Keratinocyte (primary cell): ENCODE measurements around the gene TRIB2. TPM values are rescaled to one million over a fixed set of nuclear protein-coding genes. Genes with fewer than 3 reads are reported as not detected.
A peak's percentile ranks its signal among the peaks of the same experiment; 100 is the strongest.

Experiments
- DNase-seq: peaks from one replicate; pipeline ENCODE4 v3.0.0-alpha.2; 2011; ENCODE audit warnings: low read depth, missing footprints, low spot score
- FAIRE-seq: peaks from 2 replicates; lab custom pipeline; 2011; peaks lifted over from hg19 to GRCh38; lab: Jason Lieb, UNC
- H2AFZ ChIP-seq: 2 replicates; pipeline ENCODE4 v1.6.0; 2012; ENCODE audit warnings: low read length, control low read depth, inconsistent platforms; ENCODE audit not compliant: control insufficient read depth
- H3K27ac ChIP-seq: 2 replicates; pipeline ENCODE4 v1.5.1; 2011; ENCODE audit warnings: low read length; ENCODE audit not compliant: control insufficient read depth, insufficient read depth
- H3K27me3 ChIP-seq: 3 replicates; pipeline ENCODE4 v1.6.0; 2011; ENCODE audit warnings: low read length; ENCODE audit not compliant: control insufficient read depth, insufficient read depth; ENCODE audit errors: extremely low read depth
- H3K36me3 ChIP-seq, 2 experiments: 2 replicates in 1 of 2; 3 replicates in 1 of 2; pipeline ENCODE4 v1.5.1; 2011; ENCODE audit warnings: low read length in 2 of 2, mild to moderate bottlenecking in 1 of 2; ENCODE audit not compliant: control insufficient read depth in 2 of 2, insufficient read depth in 2 of 2; ENCODE audit errors: extremely low read depth in 1 of 2
- H3K4me1 ChIP-seq: 3 replicates; pipeline ENCODE4 v1.5.1; 2011; ENCODE audit warnings: low read length; ENCODE audit not compliant: control insufficient read depth, insufficient read depth; ENCODE audit errors: extremely low read depth
- H3K4me2 ChIP-seq: 3 replicates; pipeline ENCODE4 v1.6.0; 2011; ENCODE audit warnings: low read depth, low read length; ENCODE audit not compliant: control insufficient read depth, insufficient read depth; ENCODE audit errors: extremely low read depth
- H3K4me3 ChIP-seq, 3 experiments: fragments of 200-600 bp in 1 of 3; sonication (generic) in 1 of 3; 2 replicates in 2 of 3; 3 replicates in 1 of 3; pipeline ENCODE4 v1.5.1; 2011 to 2016; ENCODE audit warnings: low read length in 3 of 3, mild to moderate bottlenecking in 3 of 3, control low read depth in 2 of 3, inconsistent platforms in 1 of 3, low read depth in 1 of 3, mixed read lengths in 1 of 3, mixed run types in 1 of 3, moderate library complexity in 1 of 3; ENCODE audit not compliant: control insufficient read depth in 2 of 3, insufficient read depth in 2 of 3; ENCODE audit errors: extremely low read depth in 1 of 3
- H3K79me2 ChIP-seq: 2 replicates; pipeline ENCODE4 v1.6.0; 2012; ENCODE audit warnings: low read length; ENCODE audit not compliant: control insufficient read depth, insufficient read depth
- H3K9ac ChIP-seq: 3 replicates; pipeline ENCODE4 v1.6.0; 2011; ENCODE audit warnings: low read length; ENCODE audit not compliant: control insufficient read depth, insufficient read depth; ENCODE audit errors: extremely low read depth
- H3K9me1 ChIP-seq: 3 replicates; pipeline ENCODE4 v1.6.0; 2011; ENCODE audit warnings: low read length; ENCODE audit not compliant: control insufficient read depth, insufficient read depth; ENCODE audit errors: extremely low read depth
- H3K9me3 ChIP-seq: 2 replicates; pipeline ENCODE4 v1.5.1; 2012; ENCODE audit warnings: low read depth, low read length; ENCODE audit not compliant: control insufficient read depth
- H4K20me1 ChIP-seq: 3 replicates; pipeline ENCODE4 v1.6.0; 2011; ENCODE audit warnings: low read length; ENCODE audit not compliant: control insufficient read depth, insufficient read depth; ENCODE audit errors: extremely low read depth
- EZH2 ChIP-seq: IDR thresholded peaks from one replicate; pipeline ENCODE4 v1.6.1; 2012; ENCODE audit warnings: inconsistent platforms, mild to moderate bottlenecking, low read length, moderate library complexity
- dilution Hi-C: fragments of 300-500 bp; cut with MboI; formaldehyde crosslinking; loops from one replicate; pipeline ENCODE4 v1.7.0; 2020; ENCODE audit warnings: low sequenced_read_pairs; ENCODE audit not compliant: extremely low pct_ligation_motif_present
- polyA plus RNA-seq, 5 experiments: library from polyadenylated mRNA; depleted of rRNA in 3 of 5; stranded (reverse) in 3 of 5; stranded (forward) in 1 of 5; unstranded in 1 of 5; fragments of >200 nt; gene quantifications; 1 replicate in 1 of 5; 2 replicates in 3 of 5; 3 replicates in 1 of 5; pipeline versions ENCODE4 v1.2.1 to v1.2.3, GENCODE V29; 2011 to 2012; ENCODE audit warnings: missing spikeins in 2 of 5, low read depth in 1 of 5, low replicate concordance in 1 of 5
- TF ChIP-seq, protein P1 (sequence below), 3 experiments: IDR thresholded peaks in 1 of 3; conservative IDR thresholded peaks in 1 of 3; optimal IDR thresholded peaks in 1 of 3; 2 replicates in 2 of 3; 3 replicates in 1 of 3; pipeline versions ENCODE3 to v1.5.1; 2011; ENCODE audit warnings: low read length in 3 of 3, mild to moderate bottlenecking in 3 of 3, moderate library complexity in 2 of 3, control low read depth in 1 of 3, inconsistent platforms in 1 of 3; ENCODE audit not compliant: insufficient read depth in 2 of 3; ENCODE audit errors: extremely low read depth in 1 of 3

Gene TRIB2
- polyA plus RNA-seq, 1 donor (not counting 4 experiments of a cell fraction or from before 2014, with no cell fraction given): 7.7 TPM

- H3K9me3 ChIP-seq: no peaks in the 10 kb centered on the region
- H3K27me3 ChIP-seq: no peaks in the 10 kb centered on the region
- no peaks in the 10 kb centered on the region for H3K9me1 ChIP-seq
- H3K4me2 ChIP-seq: no peak overlapping the region
- DNase-seq (no peak), FAIRE-seq (no peak)
- dilution Hi-C loops: no loop called here
- no peaks in the 10 kb centered on the region for H3K36me3 ChIP-seq
- no peak for TF ChIP-seq EZH2
- TF ChIP-seq, protein P1, sequence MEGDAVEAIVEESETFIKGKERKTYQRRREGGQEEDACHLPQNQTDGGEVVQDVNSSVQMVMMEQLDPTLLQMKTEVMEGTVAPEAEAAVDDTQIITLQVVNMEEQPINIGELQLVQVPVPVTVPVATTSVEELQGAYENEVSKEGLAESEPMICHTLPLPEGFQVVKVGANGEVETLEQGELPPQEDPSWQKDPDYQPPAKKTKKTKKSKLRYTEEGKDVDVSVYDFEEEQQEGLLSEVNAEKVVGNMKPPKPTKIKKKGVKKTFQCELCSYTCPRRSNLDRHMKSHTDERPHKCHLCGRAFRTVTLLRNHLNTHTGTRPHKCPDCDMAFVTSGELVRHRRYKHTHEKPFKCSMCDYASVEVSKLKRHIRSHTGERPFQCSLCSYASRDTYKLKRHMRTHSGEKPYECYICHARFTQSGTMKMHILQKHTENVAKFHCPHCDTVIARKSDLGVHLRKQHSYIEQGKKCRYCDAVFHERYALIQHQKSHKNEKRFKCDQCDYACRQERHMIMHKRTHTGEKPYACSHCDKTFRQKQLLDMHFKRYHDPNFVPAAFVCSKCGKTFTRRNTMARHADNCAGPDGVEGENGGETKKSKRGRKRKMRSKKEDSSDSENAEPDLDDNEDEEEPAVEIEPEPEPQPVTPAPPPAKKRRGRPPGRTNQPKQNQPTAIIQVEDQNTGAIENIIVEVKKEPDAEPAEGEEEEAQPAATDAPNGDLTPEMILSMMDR (optimal IDR thresholded peaks at IDR 0.05 in 1 of 3, IDR thresholded peaks at IDR 0.05 in 1 of 3, conservative IDR thresholded peaks at IDR 0.05 in 1 of 3; ENCODE audit: extremely low read depth in 1 of 3, insufficient read depth in 2 of 3, low read length in 3 of 3): no peak
- H3K4me1 ChIP-seq: peaks cover 32% of the 10 kb centered on the region
- H3K9ac ChIP-seq: no peak overlapping the region
- no peak overlapping the region for H3K4me3 ChIP-seq
- no peaks in the 10 kb centered on the region for H4K20me1 ChIP-seq
- no peak overlapping the region for H2AFZ ChIP-seq
- no peak overlapping the region for H3K27ac ChIP-seq
- H3K79me2 ChIP-seq: no peaks in the 10 kb centered on the region
These were observed 15.7 kb upstream of the TRIB2 start for GRCh38 chr2:12700989-12701388.

GRCh38 chr2:12701786-12702167, 15.0 kb upstream of the TRIB2 start:
- H3K79me2 ChIP-seq: no peaks in the 10 kb centered on the region
- H3K27ac ChIP-seq: peak overlapping the region; percentile 98
- H3K27me3 ChIP-seq: no peaks in the 10 kb centered on the region
- no peaks in the 10 kb centered on the region for H3K9me1 ChIP-seq
- no peak for DNase-seq
- TF ChIP-seq, protein P1 (optimal IDR thresholded peaks at IDR 0.05 in 1 of 3, IDR thresholded peaks at IDR 0.05 in 1 of 3, conservative IDR thresholded peaks at IDR 0.05 in 1 of 3; ENCODE audit: extremely low read depth in 1 of 3, insufficient read depth in 2 of 3, low read length in 3 of 3): no peak
- TF ChIP-seq EZH2: no peak
- H2AFZ ChIP-seq: no peak overlapping the region
- H3K9ac ChIP-seq: no peak overlapping the region
- dilution Hi-C loops: no loop called here
- no peaks in the 10 kb centered on the region for H3K9me3 ChIP-seq
- H3K4me1 ChIP-seq: peaks cover 32% of the 10 kb centered on the region
- H4K20me1 ChIP-seq: no peaks in the 10 kb centered on the region
- H3K4me2 ChIP-seq: peak overlapping the region; percentile 70
- no peak overlapping the region for H3K4me3 ChIP-seq
- FAIRE-seq: peak; percentile 55
- H3K36me3 ChIP-seq: no peaks in the 10 kb centered on the region
